ENCODE measurements around the gene ARHGAP29. TPM values are rescaled to one million over a fixed set of nuclear protein-coding genes. Genes with fewer than 3 reads are reported as not detected.

Gene ARHGAP29
- total and polyA plus RNA-seq, 10 of the 15 experiments (the other 5 are each of a cell fraction or from before 2014, with no cell fraction given), result under 0.01 to 0.43 (median 0.10) TPM; not detected in 4

GRCh38 chr1:94245747-94246438 lies 8.5 kb upstream of the ARHGAP29 start:
- H4K20me1 ChIP-seq (ENCODE audit: control insufficient read depth, insufficient read depth), result no peaks in the 10 kb centered on the region
- no peaks in the 10 kb centered on the region for H3K4me1 ChIP-seq (ENCODE audit: control insufficient read depth, insufficient read depth, low read length)
- ATAC-seq (no peak), FAIRE-seq (no peak), DNase-seq (ENCODE audit: low read depth, low spot score) (no peak)
- H3K27me3 ChIP-seq (replicated peaks in 1 of 2; ENCODE audit: control insufficient read depth in 2 of 2, insufficient read depth in 2 of 2, low read length in 1 of 2), result peaks cover 3 to 9% of the 10 kb centered on the region in 2 experiments; a peak in 3 of 4 replicates
- ChIA-PET CTCF (no interaction called here), SMC1A (ENCODE audit: uncharacterized antibody, unreplicated experiment) (no interaction called here), POLR2A (no interaction called here), RAD21 (ENCODE audit: unreplicated experiment) (no interaction called here)
- no TSS peak for BruUV-seq (replicated peaks)
- no peak overlapping the region for H3K4me3 ChIP-seq
- TF ChIP-seq RCOR1 (conservative IDR thresholded peaks at IDR 0.05; ENCODE audit: low read depth, low read length), result no peak
- TF ChIP-seq E2F8 (IDR thresholded peaks at IDR 0.05; ENCODE audit: low read depth, partially characterized antibody), result no peak
- TF ChIP-seq POLR2AphosphoS2 (IDR thresholded peaks at IDR 0.05; ENCODE audit: low read depth, low read length), result no peak
- TF ChIP-seq MEF2A (IDR thresholded peaks at IDR 0.05; ENCODE audit: insufficient read depth, low read depth, low read length), result no peak
- no peak for TF ChIP-seq SMARCA5 (IDR thresholded peaks at IDR 0.05)
- TF ChIP-seq CBX3 (IDR thresholded peaks at IDR 0.05; ENCODE audit: borderline replicate concordance, low read depth), result no peak
- no peak for TF ChIP-seq NFYA (IDR thresholded peaks at IDR 0.05; ENCODE audit: borderline replicate concordance, low read depth, low read length)
- TF ChIP-seq ZNF207 (IDR thresholded peaks at IDR 0.05; ENCODE audit: borderline replicate concordance), result no peak
- no peak for TF ChIP-seq SUZ12 (IDR thresholded peaks at IDR 0.05; ENCODE audit: unreplicated experiment)
- no peak for TF ChIP-seq STAT3 (IDR thresholded peaks at IDR 0.05; ENCODE audit: low read depth, low read length)
- TF ChIP-seq SMC3 (IDR thresholded peaks at IDR 0.05; ENCODE audit: borderline replicate concordance, low read length), result no peak
- no peak for TF ChIP-seq CREB1 (IDR thresholded peaks at IDR 0.05; ENCODE audit: low read depth)
- TF ChIP-seq, protein P1, sequence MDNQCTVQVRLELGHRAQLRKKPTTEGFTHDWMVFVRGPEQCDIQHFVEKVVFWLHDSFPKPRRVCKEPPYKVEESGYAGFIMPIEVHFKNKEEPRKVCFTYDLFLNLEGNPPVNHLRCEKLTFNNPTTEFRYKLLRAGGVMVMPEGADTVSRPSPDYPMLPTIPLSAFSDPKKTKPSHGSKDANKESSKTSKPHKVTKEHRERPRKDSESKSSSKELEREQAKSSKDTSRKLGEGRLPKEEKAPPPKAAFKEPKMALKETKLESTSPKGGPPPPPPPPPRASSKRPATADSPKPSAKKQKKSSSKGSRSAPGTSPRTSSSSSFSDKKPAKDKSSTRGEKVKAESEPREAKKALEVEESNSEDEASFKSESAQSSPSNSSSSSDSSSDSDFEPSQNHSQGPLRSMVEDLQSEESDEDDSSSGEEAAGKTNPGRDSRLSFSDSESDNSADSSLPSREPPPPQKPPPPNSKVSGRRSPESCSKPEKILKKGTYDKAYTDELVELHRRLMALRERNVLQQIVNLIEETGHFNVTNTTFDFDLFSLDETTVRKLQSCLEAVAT (IDR thresholded peaks at IDR 0.05), result no peak
- TF ChIP-seq GATAD2B (conservative IDR thresholded peaks at IDR 0.05; ENCODE audit: low read depth), result no peak
- no peak for TF ChIP-seq SREBF2 (IDR thresholded peaks at IDR 0.05; ENCODE audit: low read length)
- TF ChIP-seq, protein P2, sequence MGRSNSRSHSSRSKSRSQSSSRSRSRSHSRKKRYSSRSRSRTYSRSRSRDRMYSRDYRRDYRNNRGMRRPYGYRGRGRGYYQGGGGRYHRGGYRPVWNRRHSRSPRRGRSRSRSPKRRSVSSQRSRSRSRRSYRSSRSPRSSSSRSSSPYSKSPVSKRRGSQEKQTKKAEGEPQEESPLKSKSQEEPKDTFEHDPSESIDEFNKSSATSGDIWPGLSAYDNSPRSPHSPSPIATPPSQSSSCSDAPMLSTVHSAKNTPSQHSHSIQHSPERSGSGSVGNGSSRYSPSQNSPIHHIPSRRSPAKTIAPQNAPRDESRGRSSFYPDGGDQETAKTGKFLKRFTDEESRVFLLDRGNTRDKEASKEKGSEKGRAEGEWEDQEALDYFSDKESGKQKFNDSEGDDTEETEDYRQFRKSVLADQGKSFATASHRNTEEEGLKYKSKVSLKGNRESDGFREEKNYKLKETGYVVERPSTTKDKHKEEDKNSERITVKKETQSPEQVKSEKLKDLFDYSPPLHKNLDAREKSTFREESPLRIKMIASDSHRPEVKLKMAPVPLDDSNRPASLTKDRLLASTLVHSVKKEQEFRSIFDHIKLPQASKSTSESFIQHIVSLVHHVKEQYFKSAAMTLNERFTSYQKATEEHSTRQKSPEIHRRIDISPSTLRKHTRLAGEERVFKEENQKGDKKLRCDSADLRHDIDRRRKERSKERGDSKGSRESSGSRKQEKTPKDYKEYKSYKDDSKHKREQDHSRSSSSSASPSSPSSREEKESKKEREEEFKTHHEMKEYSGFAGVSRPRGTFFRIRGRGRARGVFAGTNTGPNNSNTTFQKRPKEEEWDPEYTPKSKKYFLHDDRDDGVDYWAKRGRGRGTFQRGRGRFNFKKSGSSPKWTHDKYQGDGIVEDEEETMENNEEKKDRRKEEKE (IDR thresholded peaks at IDR 0.05), result no peak
- TF ChIP-seq ELK1 (IDR thresholded peaks at IDR 0.05; ENCODE audit: low read depth, low read length), result no peak
- intact Hi-C loops (cut with micrococcal nuclease; ENCODE audit: unreplicated experiment), result no loop called here
- H3K79me2 ChIP-seq (ENCODE audit: control insufficient read depth, insufficient read depth, low read length), result no peaks in the 10 kb centered on the region
- no peaks in the 10 kb centered on the region for H3K36me3 ChIP-seq (ENCODE audit: control insufficient read depth in 2 of 2, insufficient read depth in 2 of 2, low read length in 1 of 2)
- no peak overlapping the region for H2AFZ ChIP-seq (ENCODE audit: control insufficient read depth, low read depth, low read length)
- no peak overlapping the region for H3K4me2 ChIP-seq (ENCODE audit: control insufficient read depth, insufficient read depth)
- H3K27ac ChIP-seq (ENCODE audit: control insufficient read depth, insufficient read depth), result no peak overlapping the region
- in situ Hi-C loops (cut with MboI), result no loop called here
- H3K9ac ChIP-seq (ENCODE audit: control insufficient read depth, insufficient read depth, low read length), result no peak overlapping the region
- H3K9me3 ChIP-seq (replicated peaks; ENCODE audit: control insufficient read depth, insufficient read depth, low read length), result no peaks in the 10 kb centered on the region
- 36% methylated on average over 5 of the region's 5 CpGs for WGBS (ENCODE audit: insufficient coverage, insufficient replicate concordance, low lambda C conversion rate, missing lambda C conversion rate)

Measured in GM12878 (cell line).